HG03139 (cell line): Measurements from ENCODE around the gene EPGN.

Source experiments
- ATAC-seq: cut with Tn5 transposase; IDR thresholded peaks from one replicate; pipeline ENCODE4 v1.9.1; 2021; ENCODE audit not compliant: unreplicated experiment

EPGN gene

GRCh38 chr4:74307170-74307569 is 1.1 kb upstream of the EPGN start:
- ATAC-seq, result no peak

- ATAC-seq, result no peak
Observed at GRCh38 chr4:74309223-74309622, 953 bp downstream of the EPGN start.

- ATAC-seq, result no peak
Observed at GRCh38 chr4:74311696-74312313, 3.5 kb downstream of the EPGN start.

DNA sequence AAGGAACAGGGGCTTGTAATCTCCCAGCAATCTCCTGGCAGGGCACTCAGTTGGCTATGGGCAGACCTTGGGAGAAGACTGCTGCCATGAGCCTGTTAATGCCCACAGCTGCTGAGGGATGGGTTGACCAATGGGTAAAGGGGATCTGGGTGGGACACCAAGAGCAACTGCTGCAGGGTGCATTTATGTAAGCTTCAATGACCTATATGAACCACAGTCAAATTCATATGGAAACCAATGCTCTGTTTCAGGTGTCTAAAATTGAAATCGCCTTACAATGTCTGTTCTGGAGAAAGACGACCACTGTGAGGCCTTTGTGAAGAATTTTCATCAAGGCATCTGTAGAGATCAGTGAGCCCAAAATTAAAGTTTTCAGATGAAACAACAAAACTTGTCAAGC is 6.1 kb downstream of the EPGN start:
- ATAC-seq, result no peak

DNA sequence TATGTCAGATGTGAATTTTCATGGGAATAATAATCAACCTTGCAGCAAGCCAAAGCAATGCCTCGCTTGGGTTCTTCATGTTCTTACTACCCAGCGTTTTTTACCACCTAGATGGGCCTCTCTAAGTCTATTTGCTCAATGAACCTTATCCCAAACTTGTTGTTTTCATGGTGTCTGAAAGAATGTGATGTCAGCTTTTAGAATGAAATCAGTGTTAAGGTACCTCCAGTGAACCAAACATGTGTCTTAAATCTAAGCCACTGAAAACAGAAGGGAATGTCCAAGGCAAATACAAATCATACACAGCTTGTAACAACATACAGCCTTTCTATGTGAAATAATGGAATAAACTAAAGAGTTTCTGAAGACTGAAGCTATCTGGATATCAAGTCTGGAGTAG is 6.7 kb downstream of the EPGN start:
- no peak for ATAC-seq

GRCh38 chr4:74315376-74315775 is 7.1 kb downstream of the EPGN start:
- ATAC-seq, result no peak

DNA sequence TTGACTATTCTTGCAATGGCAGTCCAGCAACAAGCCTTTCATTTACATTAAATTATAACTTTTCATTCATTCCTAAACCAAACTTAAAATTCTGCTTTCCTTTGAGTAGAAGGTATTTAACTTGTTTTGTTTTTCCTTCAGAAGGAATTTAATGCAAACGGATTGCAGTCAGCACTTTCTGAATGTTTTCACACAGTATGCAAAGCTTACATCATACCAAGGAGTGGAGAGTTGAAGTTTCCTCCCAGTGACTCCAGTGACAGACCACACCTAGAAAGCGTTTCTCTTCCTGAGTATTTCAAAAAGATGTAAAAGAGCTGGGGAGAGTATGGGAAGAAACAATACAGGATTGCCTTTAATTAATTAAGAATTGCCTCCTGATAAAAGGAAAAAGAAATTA is 8.1 kb downstream of the EPGN start:
- ATAC-seq, result no peak

DNA sequence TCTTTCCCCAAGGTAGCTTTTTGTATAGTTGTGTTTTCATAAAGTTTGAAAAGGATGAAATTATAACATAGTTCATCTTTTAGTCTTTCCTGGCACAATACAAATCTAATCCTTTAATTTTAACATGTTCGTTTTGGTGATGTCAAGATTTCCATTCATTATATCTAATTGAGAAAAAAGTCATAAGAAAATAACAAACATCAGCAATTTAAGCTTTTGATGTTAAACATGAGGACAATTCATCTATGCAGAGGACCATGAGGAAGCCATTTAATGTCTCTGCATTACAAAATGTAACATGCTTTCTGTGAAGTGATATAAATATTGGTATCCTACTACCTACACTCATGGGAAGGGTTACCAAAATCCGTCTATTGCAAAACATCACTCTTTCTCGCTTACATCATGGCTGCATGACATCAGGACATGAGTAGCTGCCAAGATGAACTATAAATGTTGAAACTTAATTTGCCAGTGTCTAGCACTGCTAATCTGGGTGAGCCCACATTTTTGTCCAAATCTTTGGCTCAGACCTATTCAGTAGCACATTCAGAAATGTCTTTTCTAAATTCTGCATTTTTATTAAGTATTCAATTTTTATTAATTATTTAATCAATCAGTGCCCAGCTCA is 9.5 kb downstream of the EPGN start:
- no peak for ATAC-seq

- ATAC-seq, result no peak
Observed at GRCh38 chr4:74318276-74318675, 10.0 kb downstream of the EPGN start.

- ATAC-seq, result no peak
Observed at GRCh38 chr4:74319470-74319869, 11.2 kb downstream of the EPGN start.

- ATAC-seq, result no peak
Observed at GRCh38 chr4:74320559-74321118, 12.4 kb downstream of the EPGN start.

- no peak for ATAC-seq
Observed at GRCh38 chr4:74322301-74322700, 14.0 kb downstream of the EPGN start.

DNA sequence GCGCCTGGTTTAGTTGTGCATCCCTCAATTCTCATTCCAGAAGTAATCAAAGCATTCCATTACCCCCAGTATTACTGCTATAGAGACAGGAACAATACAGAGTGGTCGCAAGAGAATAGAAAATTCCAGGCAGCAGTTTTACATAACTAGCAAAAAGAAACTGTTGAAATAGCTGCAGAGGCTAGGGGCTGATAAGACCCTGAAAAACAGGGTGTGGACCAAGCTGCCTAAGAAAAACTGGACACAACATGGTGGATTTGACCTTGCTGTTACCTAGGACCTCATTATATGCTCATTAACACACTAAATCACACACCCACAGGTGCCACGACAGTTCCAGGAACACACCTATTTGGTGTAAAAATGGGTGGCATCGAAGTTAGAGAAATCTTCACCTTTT is 15.4 kb downstream of the EPGN start:
- ATAC-seq, result no peak

- ATAC-seq, result no peak
Observed at GRCh38 chr4:74324262-74324661, 16.0 kb downstream of the EPGN start.

DNA sequence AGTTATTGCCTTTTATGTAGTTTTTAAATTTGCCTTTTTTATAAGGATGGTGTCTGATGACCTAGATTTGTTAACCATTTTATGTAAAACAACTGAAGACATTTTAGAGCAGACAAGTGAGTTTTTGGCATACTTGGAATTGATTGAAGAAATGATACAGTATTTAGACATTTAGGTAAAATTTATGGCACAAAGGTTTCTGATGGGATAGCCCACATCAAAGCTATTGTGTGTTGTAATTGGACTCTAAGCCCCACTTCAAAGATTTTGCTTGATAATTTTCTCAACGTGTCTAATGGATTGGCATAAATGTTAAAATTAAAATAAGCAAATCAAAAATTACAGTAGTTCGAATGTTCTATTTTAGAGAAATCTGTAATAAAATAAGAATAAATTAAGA is 17.6 kb downstream of the EPGN start:
- ATAC-seq, result no peak

DNA sequence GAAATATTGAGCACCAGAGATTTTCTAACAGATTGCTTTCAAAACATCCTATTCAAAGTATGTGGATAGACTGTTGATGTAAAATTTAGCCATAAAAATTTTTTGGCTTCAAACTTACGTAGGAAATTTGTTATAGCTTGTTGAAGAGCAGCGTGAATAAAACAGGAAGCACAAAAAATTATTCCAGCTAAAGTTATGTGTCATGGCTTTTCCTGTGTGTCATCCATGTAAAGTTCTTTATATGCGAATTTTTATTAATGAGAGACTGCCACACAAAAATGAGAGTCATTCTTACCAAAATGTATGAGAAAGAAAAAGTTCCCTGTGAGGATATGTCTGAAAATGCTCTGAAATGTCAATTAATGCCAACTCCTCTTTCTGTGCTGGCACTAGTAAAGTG is 19.5 kb downstream of the EPGN start:
- no peak for ATAC-seq

GRCh38 chr4:74328501-74328900 is 20.2 kb downstream of the EPGN start:
- no peak for ATAC-seq

- no peak for ATAC-seq
Observed at GRCh38 chr4:74329307-74329706, 21.0 kb downstream of the EPGN start.

GRCh38 chr4:74330295-74330750 is 22.1 kb downstream of the EPGN start:
- no peak for ATAC-seq

GRCh38 chr4:74331252-74331651 is 23.0 kb downstream of the EPGN start:
- ATAC-seq, result no peak

DNA sequence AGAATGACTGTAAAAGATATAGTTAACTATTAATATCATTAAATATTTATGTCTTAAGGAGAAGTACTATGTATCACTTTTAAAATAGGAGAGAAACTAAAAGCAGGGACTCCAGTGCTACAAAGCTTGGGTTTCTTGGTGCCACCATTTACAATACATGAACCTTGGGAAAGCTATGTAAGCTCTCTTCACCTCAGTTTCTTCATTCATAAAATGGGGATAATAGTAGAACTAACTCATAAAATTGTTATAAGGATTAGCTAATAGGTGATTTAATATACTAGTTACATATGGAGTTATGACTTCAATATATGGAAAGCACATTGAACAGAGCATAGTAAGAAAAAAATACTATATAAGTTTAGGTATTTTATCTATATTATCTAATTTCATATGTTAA is 23.7 kb downstream of the EPGN start:
- no peak for ATAC-seq

- no peak for ATAC-seq
Observed at GRCh38 chr4:74334636-74335035, 26.4 kb downstream of the EPGN start.
